ENCODE results near the gene UQCR11. TPM values are rescaled to one million over a fixed set of nuclear protein-coding genes. Genes with fewer than 3 reads are reported as not detected.
A peak's percentile ranks its signal among the peaks of the same experiment; 100 is the strongest.

UQCR11 gene
- total RNA-seq, 1 donor from 2014 or later = 171 TPM

GRCh38 chr19:1618157-1619093, 13.2 kb upstream of the UQCR11 start:
- no peak for DNase-seq (ENCODE audit: low spot score)
- Mint-ChIP-seq H3K9me3 (no peaks in the 10 kb centered on the region), H3K36me3 (ENCODE audit: low read depth) (peaks cover 23% of the 10 kb centered on the region), H3K27ac (peak overlapping the region; percentile 4), H3K4me1 (ENCODE audit: low read depth) (peaks cover 10% of the 10 kb centered on the region), H3K4me3 (no peak overlapping the region), H3K27me3 (ENCODE audit: insufficient read depth) (no peaks in the 10 kb centered on the region)
- intact Hi-C loops (cut with micrococcal nuclease) = no loop called here

DNA sequence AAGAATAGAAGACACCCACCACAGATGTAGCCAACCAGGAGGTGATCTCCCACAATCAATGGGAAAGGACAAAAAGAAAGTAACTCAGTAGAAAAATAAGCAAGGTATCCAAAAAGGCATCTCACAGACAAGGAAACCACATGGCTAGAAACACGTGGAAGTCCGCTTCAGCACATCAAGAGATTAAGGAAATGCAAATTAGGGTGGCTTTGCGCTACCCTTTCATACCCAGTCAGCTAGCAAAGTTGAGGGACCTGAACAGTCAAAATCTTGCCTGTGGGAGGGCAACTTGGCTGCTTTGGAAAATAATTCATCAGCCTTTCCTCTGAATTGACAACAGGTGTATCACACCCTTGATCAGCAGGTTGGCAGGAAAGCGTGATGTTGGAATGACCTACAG, 11.6 kb upstream of the UQCR11 start:
- peaks cover 21% of the 10 kb centered on the region for H3K36me3 Mint-ChIP-seq (ENCODE audit: low read depth)
- no peak for DNase-seq (ENCODE audit: low spot score)
- intact Hi-C loops (cut with micrococcal nuclease) = no loop called here
- H3K27ac Mint-ChIP-seq = peak overlapping the region; percentile 73
- H3K4me3 Mint-ChIP-seq = no peak overlapping the region
- no peaks in the 10 kb centered on the region for H3K27me3 Mint-ChIP-seq (ENCODE audit: insufficient read depth)
- H3K4me1 Mint-ChIP-seq (ENCODE audit: low read depth) = peaks cover 10% of the 10 kb centered on the region
- H3K9me3 Mint-ChIP-seq = no peaks in the 10 kb centered on the region

DNA sequence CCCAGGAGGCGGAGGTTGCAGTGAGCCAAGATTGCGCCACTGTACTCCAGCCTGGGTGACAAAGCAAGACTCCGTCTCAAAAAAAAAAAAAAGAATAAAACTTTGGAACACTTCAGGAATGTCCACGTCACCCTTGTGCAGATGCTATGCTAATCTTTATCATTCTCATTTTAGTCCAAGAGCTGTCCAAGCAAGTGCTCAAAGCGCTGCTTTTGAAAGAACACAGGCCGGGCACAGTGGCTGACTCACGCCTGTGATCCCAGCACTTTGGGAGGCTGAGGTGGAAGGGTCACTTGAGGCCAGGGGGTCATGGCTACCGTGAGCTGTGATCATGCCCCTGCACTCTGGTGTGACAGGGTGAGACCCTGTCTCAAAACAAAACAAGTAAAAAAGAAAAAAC, 11.1 kb upstream of the UQCR11 start:
- Mint-ChIP-seq H3K4me1 (ENCODE audit: low read depth) (peaks cover 10% of the 10 kb centered on the region), H3K4me3 (no peak overlapping the region), H3K27me3 (ENCODE audit: insufficient read depth) (no peaks in the 10 kb centered on the region), H3K9me3 (no peaks in the 10 kb centered on the region), H3K36me3 (ENCODE audit: low read depth) (peaks cover 21% of the 10 kb centered on the region), H3K27ac (peak overlapping the region; percentile 54)
- intact Hi-C loops (cut with micrococcal nuclease) = no loop called here
- no peak for DNase-seq (ENCODE audit: low spot score)

- Mint-ChIP-seq H3K4me3 (no peak overlapping the region), H3K4me1 (ENCODE audit: low read depth) (peaks cover 10% of the 10 kb centered on the region), H3K9me3 (no peaks in the 10 kb centered on the region), H3K27me3 (ENCODE audit: insufficient read depth) (no peaks in the 10 kb centered on the region), H3K27ac (no peak overlapping the region), H3K36me3 (ENCODE audit: low read depth) (peaks cover 25% of the 10 kb centered on the region)
- intact Hi-C loops (cut with micrococcal nuclease) = no loop called here
- no peak for DNase-seq (ENCODE audit: low spot score)
Measured at GRCh38 chr19:1615156-1615765, 10.0 kb upstream of the UQCR11 start.

DNA sequence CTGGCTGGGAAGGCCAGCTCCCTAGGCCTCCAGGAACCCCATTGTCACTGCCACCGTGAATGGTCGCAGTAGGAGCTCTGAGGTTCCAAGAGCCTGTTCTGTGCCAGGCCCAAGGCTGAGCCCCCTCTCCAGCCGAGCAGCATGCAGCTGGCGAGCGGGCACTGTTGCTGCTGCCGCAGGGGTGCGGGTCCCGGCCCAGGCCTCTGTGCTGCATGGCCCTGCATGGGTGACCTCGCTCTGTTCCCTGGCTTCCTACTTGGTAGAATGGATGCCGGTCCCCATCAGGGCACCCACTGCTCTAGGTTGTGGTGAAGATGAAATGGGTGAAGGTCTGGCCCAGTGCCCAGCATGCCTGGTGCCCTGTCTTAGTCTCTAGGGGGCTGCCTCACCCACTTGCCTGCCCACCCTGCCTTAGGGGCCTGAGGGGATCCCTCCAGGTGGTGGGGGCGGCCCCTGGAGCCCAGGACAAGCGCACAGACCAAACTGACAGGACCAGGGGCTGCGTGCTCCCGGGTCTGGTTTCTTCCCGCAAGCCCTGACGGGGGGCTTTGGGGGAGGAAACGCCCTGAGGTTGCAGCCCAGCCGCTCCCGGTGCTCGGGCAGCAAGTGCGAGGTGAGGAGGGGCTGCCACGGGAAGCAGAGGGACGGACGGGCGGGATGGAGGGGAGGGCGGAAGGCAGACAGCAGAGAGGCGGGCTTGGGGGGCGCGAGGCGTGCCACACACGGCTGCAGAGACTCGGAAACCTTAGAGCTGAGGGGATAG, 8.7 kb upstream of the UQCR11 start:
- intact Hi-C loops (cut with micrococcal nuclease) = no loop called here
- H3K36me3 Mint-ChIP-seq (ENCODE audit: low read depth) = peaks cover 28% of the 10 kb centered on the region
- H3K4me3 Mint-ChIP-seq = no peak overlapping the region
- H3K9me3 Mint-ChIP-seq = no peaks in the 10 kb centered on the region
- DNase-seq (ENCODE audit: low spot score) = no peak
- peaks cover 16% of the 10 kb centered on the region for H3K4me1 Mint-ChIP-seq (ENCODE audit: low read depth)
- H3K27ac Mint-ChIP-seq = no peak overlapping the region
- no peaks in the 10 kb centered on the region for H3K27me3 Mint-ChIP-seq (ENCODE audit: insufficient read depth)

DNA sequence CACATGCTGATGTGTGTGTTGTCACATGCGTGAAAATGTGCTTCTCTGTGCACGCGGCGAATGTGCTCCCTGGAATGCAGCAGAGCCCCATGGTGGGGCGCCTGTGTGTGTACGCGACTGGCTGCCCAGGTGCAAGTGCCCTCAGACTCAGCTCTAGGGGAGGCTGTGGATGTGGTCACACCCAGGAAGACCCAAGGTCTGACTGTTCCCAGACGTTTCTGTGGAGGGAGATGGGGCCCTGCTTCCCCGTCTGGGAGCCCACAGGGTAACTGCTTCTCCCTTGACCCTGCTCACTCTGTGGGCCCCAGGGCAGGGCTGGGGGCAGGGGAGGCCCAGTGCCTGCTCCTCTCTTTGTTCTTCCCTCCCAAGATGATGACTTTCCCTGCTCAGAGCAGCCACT, 7.9 kb upstream of the UQCR11 start:
- H3K36me3 Mint-ChIP-seq (ENCODE audit: low read depth) = peaks cover 25% of the 10 kb centered on the region
- no peaks in the 10 kb centered on the region for H3K9me3 Mint-ChIP-seq
- H3K4me3 Mint-ChIP-seq = no peak overlapping the region
- peaks cover 23% of the 10 kb centered on the region for H3K4me1 Mint-ChIP-seq (ENCODE audit: low read depth)
- DNase-seq (ENCODE audit: low spot score) = no peak
- H3K27me3 Mint-ChIP-seq (ENCODE audit: insufficient read depth) = no peaks in the 10 kb centered on the region
- intact Hi-C loops (cut with micrococcal nuclease) = no loop called here
- peak overlapping the region; percentile 44 for H3K27ac Mint-ChIP-seq

GRCh38 chr19:1612114-1613086, 7.1 kb upstream of the UQCR11 start:
- H3K36me3 Mint-ChIP-seq (ENCODE audit: low read depth) = peaks cover 25% of the 10 kb centered on the region
- no peak overlapping the region for H3K27ac Mint-ChIP-seq
- intact Hi-C loops (cut with micrococcal nuclease) = no loop called here
- no peaks in the 10 kb centered on the region for H3K9me3 Mint-ChIP-seq
- H3K27me3 Mint-ChIP-seq (ENCODE audit: insufficient read depth) = no peaks in the 10 kb centered on the region
- no peak overlapping the region for H3K4me3 Mint-ChIP-seq
- H3K4me1 Mint-ChIP-seq (ENCODE audit: low read depth) = peaks cover 23% of the 10 kb centered on the region
- no peak for DNase-seq (ENCODE audit: low spot score)

GRCh38 chr19:1611353-1611752, 6.1 kb upstream of the UQCR11 start:
- no peak overlapping the region for H3K27ac Mint-ChIP-seq
- H3K27me3 Mint-ChIP-seq (ENCODE audit: insufficient read depth) = no peaks in the 10 kb centered on the region
- DNase-seq (ENCODE audit: low spot score) = no peak
- peaks cover 13% of the 10 kb centered on the region for H3K4me1 Mint-ChIP-seq (ENCODE audit: low read depth)
- H3K9me3 Mint-ChIP-seq = no peaks in the 10 kb centered on the region
- intact Hi-C loops (cut with micrococcal nuclease) = no loop called here
- no peak overlapping the region for H3K4me3 Mint-ChIP-seq
- peaks cover 24% of the 10 kb centered on the region for H3K36me3 Mint-ChIP-seq (ENCODE audit: low read depth)

GRCh38 chr19:1610579-1610978, 5.3 kb upstream of the UQCR11 start:
- H3K4me3 Mint-ChIP-seq = no peak overlapping the region
- peaks cover 19% of the 10 kb centered on the region for H3K4me1 Mint-ChIP-seq (ENCODE audit: low read depth)
- DNase-seq (ENCODE audit: low spot score) = no peak
- no peaks in the 10 kb centered on the region for H3K27me3 Mint-ChIP-seq (ENCODE audit: insufficient read depth)
- H3K36me3 Mint-ChIP-seq (ENCODE audit: low read depth) = peaks cover 20% of the 10 kb centered on the region
- no peak overlapping the region for H3K27ac Mint-ChIP-seq
- intact Hi-C loops (cut with micrococcal nuclease) = no loop called here
- H3K9me3 Mint-ChIP-seq = no peaks in the 10 kb centered on the region

GRCh38 chr19:1609680-1610474, 4.6 kb upstream of the UQCR11 start:
- DNase-seq (ENCODE audit: low spot score) = no peak
- no peaks in the 10 kb centered on the region for H3K27me3 Mint-ChIP-seq (ENCODE audit: insufficient read depth)
- no peak overlapping the region for H3K27ac Mint-ChIP-seq
- H3K36me3 Mint-ChIP-seq (ENCODE audit: low read depth) = peaks cover 18% of the 10 kb centered on the region
- H3K9me3 Mint-ChIP-seq = no peaks in the 10 kb centered on the region
- H3K4me3 Mint-ChIP-seq = no peak overlapping the region
- H3K4me1 Mint-ChIP-seq (ENCODE audit: low read depth) = peaks cover 20% of the 10 kb centered on the region
- intact Hi-C loops (cut with micrococcal nuclease) = no loop called here

GRCh38 chr19:1609103-1609396, 3.8 kb upstream of the UQCR11 start:
- Mint-ChIP-seq H3K27ac (no peak overlapping the region), H3K9me3 (no peaks in the 10 kb centered on the region), H3K4me3 (no peak overlapping the region), H3K4me1 (ENCODE audit: low read depth) (peaks cover 20% of the 10 kb centered on the region), H3K27me3 (ENCODE audit: insufficient read depth) (no peaks in the 10 kb centered on the region), H3K36me3 (ENCODE audit: low read depth) (peaks cover 11% of the 10 kb centered on the region)
- intact Hi-C loops (cut with micrococcal nuclease) = no loop called here
- no peak for DNase-seq (ENCODE audit: low spot score)

Data from activated T-helper 1 cell treated with anti-CD3 and anti-CD28 coated beads, Interleukin-12 subunit alpha, Interleukin-12 subunit beta, Interleukin-2, Interleukin-4 antibody, amounts not matched to agents 30 ng/mL and 10 ng/mL and 1 ng/mL, durations not matched to agents 14 hours and 24 hours and 36 hours (primary cell).